Measurements from ENCODE around the gene MIS18BP1.
"Not testable (repeated sequence)": the region's sequence is repeated elsewhere in the genome, so short reads cannot be mapped to it uniquely, and the experiment has no call there.

Gene MIS18BP1

DNA sequence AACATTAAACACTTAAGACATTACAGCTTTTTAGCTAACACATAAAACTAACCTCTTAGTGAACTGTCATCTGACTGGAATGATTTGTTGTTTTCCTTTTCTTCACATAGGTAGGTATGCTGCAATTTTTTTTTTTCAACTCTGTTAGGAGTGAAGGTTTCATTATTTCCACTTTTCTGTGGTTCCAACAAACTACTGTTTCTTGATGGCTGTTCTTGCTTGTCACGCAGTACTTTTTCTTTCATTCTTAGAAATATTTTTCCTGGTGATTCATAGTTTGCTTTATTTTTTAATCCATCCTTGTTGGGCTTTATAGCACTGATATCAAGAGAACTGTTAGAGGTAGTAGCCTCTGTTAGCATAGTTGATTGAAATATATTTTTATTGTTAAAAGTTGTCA, 6.3 kb downstream of the MIS18BP1 start:
- no peak for DNase-seq (ENCODE audit: low read depth, low spot score)

DNA sequence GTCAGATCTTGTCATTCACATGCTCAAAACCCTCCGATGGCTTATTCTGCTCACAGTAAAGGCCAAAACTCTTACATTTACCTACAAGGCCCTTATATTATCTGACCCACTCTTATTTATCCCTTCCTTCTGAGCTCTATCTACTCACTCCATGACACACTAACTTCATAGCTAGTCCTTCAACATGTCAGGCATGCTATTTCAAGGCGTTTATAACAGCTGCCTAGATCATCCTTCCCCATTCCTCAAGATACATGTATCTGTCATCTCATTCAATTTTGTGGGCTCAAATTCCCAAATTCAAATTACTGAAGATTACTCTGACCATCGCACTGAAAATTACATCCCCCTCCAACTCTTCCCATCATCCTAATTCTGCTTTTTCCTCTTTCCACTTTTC, 6.9 kb downstream of the MIS18BP1 start:
- DNase-seq (ENCODE audit: low read depth, low spot score): no peak

DNA sequence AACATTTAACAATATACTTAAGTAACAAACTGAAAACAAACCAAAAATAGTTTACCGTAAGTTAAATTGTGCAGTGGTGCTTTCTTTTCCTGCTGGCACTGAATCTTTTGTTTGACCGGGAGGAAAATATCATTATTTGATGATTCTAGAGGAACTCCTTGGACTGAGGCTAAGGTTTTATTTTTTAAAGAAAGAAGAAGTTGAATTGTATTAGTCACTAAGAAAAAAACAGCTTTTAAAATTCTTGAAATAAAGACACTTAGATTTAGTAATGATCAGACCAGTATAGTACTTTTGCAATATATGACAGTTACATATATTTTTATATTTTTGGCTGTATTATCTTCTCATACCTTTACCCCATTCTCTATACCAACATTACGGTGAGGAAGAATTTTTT, 10.3 kb downstream of the MIS18BP1 start:
- DNase-seq (ENCODE audit: low read depth, low spot score): no peak

DNA sequence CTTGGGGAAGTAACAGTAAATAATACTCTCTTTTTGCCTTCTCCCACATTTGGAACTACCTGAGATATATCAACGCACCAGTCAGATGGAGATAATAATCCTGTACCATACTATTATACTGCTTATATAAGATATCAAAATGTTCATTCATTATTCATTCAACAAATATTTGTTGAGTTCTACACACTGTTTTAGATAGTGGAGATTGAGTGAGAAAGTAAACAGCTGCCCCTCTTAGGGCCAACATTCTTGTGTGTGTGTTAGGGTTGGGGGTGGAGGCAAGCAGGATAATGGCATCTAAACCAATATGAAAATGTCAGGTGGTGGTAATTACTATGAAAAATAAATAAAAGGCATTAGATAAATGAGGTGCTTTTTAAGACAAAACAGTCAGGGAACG, 14.0 kb downstream of the MIS18BP1 start:
- no peak for DNase-seq (ENCODE audit: low read depth, low spot score)

DNA sequence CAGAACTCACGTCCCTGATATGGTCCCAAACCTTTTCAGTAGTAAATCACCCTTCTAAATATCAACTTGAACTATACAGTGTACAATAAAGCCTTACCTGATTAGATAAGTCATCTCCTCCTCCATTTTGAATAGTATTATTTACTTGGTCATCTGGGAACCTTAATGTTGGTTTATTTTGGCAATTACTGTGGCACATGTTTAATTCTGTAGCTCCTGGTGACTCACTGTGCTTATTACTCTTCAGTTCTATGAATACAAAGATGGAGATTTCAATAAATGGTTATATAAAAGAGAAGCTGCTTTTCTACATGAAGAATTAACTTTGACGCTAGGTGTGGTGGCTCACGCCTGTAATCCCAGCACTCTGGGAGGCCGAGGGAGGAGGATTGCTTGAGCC, 25.4 kb downstream of the MIS18BP1 start:
- DNase-seq (ENCODE audit: low read depth, low spot score): no peak

DNA sequence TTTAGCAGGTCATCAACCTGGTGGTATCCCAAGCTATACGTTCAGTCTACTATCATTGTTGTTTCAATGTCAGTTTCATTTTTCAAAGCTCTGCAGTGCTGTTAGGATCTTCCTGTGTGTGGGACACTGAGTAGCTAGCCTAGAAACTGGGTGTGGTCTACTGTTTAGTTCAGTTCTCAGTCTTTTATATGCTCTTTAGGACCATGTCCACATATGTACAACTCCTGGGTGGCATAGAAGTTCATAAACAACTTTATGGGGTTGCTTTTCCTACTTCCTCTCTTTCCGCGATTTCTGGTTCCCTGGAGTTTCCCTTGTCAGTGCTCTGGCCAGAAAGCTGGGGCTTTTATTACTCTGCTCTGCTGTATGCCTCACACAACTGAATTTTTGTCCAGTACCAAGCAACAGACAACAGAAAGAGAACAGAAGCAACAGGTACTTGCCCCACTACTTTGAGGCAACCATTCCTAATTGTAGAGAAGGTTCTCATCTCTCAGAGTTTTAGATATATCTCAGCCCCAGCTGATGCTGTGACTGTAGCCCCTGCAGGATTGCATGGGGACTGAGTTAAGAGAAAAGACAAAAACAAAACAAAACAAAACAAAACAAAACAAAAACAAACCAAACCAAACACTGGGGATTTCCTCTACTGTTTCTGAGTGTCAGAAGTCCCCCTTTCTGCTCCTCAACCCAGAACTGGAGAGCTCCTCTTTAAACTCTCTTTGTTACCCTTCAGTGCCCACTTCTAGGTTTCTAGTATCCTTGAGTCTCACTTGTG, 30.3 kb downstream of the MIS18BP1 start:
- no peak for DNase-seq (ENCODE audit: low read depth, low spot score)

DNA sequence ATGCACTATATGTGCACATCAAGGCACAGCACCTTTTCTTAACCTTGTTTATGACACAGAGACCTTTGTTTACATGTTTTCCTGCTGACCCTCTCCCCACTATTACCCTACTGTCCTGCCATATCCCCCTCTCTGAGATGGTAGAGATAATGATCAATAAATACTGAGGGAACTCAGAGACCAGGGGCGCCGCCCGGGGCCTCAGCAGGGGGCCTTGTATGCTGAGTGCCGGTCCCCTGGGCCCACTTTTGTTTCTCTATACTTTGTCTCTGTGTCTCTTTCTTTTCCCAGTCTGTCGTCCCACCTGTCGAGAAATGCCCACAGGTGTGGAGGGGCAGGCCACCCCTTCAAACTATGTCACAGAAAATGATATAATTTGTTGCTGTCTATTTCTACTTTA, 38.7 kb downstream of the MIS18BP1 start:
- DNase-seq (ENCODE audit: low read depth, low spot score): not testable (repeated sequence)

DNA sequence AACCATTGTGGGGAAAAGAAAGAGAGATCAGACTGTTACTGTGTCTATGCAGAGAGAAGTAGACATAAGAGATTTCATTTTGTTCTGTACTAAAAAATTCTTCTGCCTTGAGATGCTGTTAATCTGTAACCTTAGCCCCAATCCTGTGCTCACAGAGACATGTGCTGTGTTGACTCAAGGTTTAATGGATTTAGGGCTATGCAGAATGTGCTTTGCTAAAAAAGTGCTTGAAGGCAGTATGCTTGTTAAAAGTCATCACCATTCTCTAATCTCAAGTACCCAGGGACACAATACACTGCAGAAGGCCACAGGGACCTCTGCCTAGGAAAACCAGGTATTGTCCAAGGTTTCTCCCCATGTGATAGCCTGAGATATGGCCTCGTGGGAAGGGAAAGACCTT, 39.3 kb downstream of the MIS18BP1 start:
- not testable (repeated sequence) for DNase-seq (ENCODE audit: low read depth, low spot score)

DNA sequence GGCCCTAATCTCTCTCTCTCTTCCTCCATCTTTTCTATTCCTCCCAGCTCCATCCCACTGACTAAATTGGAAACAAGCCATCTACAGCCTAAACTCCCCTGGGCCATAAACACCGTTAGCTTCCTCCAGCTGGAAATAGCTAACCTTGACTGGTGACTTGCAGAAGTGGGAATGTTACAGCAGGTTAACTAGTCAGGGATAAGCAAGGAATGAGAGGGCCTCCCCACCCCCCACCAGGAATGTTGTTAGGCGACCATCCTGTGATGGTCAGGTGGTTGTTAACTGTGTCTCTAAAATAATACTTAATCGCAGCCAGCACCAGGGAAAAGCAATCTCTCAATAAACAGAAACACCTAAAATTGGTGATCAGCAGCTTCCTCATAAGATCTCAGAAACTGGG, 40.8 kb downstream of the MIS18BP1 start:
- DNase-seq (ENCODE audit: low read depth, low spot score): no peak

DNA sequence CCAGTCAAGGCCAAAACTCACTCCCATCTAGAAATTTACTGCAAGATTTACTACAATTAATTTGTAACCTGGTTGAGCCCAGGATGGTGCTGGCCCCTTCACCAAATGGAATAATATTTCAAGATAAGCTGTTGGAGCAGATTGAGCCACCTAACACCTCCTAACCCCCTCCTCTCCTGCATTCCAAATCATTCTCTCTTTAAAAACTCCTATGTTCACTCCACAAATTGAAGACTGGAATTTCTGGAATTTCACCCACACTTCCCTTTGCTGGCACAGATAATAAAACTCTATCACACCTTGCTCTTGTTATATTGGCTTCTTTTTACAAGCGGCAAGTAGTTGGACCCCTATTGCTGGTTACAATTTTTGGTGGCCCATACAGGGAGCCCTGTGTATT, 41.7 kb downstream of the MIS18BP1 start:
- DNase-seq (ENCODE audit: low read depth, low spot score): no peak

DNA sequence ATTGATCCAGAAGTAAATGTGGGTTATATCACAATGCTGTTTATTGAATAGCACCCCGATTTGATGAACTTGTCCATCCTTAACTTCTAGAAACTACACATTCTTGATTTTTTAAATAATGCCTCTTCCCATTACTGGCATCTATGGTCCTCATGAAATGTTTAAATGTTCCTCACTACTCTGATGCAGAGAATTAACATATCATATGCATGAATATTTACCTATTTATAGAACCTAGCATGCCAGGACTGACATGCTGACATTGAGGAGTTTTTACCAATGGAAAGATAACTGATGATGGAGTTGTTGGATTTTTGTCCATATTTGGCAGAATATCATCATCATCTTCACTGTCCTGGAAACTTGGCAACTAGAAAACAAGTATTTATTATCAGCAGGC, 42.8 kb downstream of the MIS18BP1 start:
- no peak for DNase-seq (ENCODE audit: low read depth, low spot score)

DNA sequence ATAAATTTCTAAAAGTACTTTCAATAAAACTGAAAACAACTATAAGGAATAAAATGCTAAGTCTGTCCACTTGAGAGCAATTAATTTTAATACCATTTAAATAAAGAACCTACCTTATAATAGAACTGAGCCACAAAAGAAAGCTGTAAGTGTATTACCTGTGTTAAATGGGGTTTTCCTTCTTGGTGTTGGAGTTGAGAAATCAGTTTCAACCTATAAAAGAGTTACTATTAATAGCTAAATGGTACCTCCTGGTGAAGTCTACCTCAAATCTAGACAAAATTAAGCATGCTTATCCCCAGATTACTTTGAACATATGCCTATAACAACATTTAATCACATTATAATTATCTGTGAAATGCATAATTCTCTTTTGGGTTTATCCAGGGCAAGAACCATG, 48.8 kb downstream of the MIS18BP1 start:
- DNase-seq (ENCODE audit: low read depth, low spot score): no peak

DNA sequence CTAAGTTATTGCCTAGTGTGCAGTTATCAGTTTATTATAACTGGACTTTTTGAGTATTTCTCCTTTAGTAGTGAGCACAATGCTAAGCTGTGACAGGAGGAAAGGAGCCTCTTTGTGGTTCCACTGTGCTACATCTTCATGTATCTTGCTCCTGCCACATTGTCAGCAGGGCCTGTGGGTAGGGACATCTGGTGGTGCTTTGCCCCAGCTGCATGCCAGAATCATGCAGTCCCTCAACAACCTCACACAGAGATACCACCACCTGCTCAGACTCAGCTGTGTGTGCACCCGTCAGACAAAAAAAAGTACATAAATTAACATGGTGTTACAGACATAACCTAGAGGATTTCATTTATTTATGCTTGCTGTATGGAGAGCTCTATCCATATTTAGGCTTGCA, 51.1 kb downstream of the MIS18BP1 start:
- DNase-seq (ENCODE audit: low read depth, low spot score): no peak

DNA sequence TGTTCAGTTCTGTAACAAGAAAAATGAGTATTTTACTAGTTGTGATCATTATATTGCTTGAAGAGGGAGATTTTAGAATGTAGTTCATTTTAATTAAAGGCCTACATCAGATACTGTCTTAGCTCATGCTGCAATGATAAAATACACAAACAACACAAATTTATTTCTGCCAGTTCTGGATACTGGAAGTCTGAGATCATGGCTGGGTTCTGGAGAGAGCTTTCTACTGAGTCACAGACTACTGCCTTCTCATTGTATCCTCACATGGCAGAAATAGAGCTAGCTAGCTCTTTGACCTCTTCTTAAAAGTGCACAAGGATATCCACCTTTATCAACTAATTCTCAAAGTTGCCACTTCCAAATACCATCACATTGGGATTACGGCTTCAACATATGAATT, 53.8 kb downstream of the MIS18BP1 start:
- DNase-seq (ENCODE audit: low read depth, low spot score): no peak

DNA sequence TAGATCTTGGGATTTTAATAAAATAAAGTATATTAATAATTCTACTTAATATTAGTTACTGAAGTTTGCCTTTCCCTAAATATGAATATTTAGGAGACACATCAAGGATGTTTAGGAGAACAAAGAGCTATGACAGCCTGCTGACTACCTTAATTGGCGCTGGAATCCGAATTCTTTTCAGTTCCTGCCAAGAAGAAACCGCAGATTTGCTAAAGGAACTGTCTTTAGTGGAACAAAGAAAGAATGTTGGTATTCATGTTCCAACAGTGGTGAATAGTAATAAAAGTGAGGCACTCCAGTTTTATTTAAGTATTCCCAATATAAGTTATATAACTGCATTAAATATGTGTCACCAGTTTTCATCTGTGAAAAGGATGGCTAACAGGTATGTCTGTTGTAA, 54.5 kb downstream of the MIS18BP1 start:
- no peak for DNase-seq (ENCODE audit: low read depth, low spot score)

DNA sequence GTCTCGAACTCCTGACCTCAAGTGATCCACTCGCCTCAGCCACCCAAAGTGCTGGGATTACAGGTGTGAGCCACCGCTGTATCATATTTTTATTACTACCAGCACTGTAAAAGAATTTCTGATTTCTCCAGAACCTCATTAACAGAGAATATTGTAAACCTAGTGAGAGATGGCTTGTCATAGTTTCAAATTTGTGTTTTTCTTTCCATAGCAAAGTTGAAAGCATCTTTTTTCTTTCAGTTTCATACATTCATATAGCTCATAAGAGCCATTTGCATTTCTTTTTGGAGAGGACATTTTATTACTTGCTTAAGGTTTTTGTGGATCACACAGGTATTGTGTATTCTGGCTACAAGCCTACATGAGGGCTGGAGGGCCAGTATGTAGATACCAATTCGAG, 58.0 kb downstream of the MIS18BP1 start:
- DNase-seq (ENCODE audit: low read depth, low spot score): no peak

DNA sequence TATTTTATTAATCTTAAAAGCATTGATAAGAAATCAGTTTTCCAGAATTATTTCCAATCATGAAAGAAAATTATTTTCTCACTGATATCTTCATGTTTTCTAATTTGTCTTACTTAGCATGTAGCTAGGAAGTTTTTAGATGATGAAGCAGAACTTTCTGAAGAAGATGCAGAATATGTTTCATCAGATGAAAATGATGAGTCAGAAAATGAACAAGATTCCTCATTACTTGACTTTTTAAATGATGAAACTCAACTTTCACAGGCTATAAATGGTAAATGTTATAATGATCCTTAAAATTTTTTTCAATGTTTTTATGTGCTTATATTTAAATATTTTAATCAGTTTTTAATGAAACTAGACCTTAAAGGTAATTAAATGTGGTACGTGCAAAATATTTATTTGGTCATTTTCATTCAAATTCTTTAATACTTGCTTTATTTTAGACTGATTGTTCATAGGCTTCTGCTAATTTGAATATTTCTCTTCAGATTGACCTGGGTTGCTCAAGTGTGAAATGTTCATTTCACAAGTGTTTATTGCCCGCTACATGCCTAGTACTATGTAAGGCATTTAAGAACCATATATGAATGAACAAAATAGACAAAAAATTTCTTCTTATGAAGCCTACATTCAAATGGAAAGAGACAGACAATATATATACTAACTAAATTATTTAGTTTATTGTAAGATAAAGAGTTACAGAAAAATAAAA, 67.7 kb downstream of the MIS18BP1 start:
- no peak for DNase-seq (ENCODE audit: low read depth, low spot score)

DNA sequence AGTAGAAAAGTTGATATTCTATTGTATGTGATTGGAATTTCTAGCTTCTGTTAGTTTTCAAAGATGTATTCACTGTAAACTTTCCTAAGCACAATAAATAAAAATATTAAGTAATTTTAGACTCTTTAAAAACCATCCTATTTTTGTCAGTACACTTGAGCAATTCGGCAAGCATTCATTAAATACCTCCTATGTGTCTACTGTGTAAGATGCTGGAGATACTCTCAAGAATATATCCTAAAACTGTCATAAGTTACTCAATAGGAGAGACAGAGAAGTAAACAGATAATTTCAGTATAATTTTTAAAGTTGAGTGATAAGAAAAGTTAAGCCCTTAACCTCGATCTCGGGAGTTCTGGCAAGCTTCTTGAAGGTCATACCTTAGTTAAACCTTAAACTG, 71.2 kb downstream of the MIS18BP1 start:
- DNase-seq (ENCODE audit: low read depth, low spot score): no peak

DNA sequence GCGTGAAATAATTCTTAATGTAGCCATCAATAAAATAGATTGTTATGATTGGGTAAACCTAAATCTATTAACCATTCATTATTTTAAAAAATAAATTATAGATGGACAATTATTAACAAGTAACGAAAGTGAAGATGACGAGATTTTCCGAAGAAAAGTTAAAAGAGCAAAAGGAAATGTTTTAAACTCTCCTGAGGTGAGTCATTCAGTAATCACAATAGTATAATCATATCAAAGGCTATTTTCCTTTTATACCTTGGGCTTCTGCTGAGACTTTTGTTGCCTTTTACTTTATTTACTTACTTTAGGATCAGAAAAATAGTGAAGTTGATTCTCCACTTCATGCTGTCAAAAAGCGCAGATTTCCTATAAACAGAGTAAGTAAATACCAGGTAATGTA, 71.7 kb downstream of the MIS18BP1 start:
- DNase-seq (ENCODE audit: low read depth, low spot score): no peak

DNA sequence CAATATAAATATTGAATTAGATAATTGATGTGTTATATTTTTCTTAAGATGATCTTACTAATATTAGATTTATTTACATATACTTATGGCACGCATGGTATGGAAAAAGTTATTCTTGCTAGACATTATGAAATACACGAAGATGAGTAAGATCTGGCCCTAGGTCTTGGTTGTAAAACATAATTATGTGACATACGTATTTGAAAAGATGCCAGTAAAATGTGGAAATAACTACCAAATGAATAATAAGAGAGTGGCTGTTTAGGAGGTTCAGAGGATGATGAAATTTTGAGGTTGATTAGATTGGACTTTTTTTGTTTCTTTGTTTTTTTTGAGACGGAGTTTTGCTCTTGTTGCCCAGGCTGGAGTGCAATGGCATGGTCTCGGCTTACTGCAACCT, 75.9 kb downstream of the MIS18BP1 start:
- DNase-seq (ENCODE audit: low read depth, low spot score): no peak

DNA sequence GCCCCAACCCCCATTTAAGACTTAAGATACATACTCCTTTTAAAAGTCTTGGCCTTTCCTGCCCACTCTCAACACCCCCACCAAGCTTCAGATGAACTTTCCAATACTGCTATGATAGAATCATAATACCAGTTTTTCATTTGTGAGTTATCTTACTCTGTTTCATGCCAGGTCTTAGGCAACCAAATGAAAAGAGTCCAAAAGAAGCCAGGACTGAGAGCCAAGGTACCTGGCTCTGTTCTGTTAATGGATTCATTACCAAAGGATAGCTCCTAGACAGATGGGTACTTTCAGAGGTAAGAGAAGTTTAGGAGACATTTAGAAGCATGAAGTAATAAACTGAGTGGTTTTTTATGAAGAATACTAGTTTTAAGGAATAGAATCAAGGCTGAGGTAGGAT, 83.1 kb downstream of the MIS18BP1 start:
- no peak for DNase-seq (ENCODE audit: low read depth, low spot score)

DNA sequence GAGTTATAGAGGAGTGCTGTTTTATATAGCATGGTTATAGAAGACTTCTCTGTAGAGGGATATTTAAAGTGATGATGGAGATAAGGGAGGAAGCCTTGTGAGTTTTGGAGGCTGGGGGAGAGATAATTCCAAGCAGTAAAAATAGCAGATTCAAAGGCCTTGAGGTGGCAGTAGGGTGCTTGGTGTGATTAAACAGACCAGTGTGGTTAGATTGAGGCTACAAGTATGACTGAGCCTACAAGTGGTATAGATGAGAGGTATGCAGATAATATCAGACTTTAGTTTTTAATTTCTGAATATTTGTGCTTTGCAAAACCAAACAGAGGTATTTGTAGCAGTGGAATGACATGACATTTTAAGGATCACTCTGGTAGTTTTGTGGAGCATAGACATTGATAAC, 96.9 kb downstream of the MIS18BP1 start:
- no peak for DNase-seq (ENCODE audit: low read depth, low spot score)
